ENCODE data around the gene DGKB.

Gene DGKB

GRCh38 chr7:14184292-14184864, 718.2 kb downstream of the DGKB start:
- DNase-seq, result no peak

- no peak for DNase-seq
These were observed 722.8 kb downstream of the DGKB start for GRCh38 chr7:14179781-14180180.

GRCh38 chr7:14177876-14178275, 724.7 kb downstream of the DGKB start:
- DNase-seq, result no peak

- DNase-seq, result no peak
These were observed 731.7 kb downstream of the DGKB start for GRCh38 chr7:14170872-14171271.

- DNase-seq, result no peak
These were observed 744.4 kb downstream of the DGKB start for GRCh38 chr7:14158111-14158510.

GRCh38 chr7:14156436-14156835, 746.1 kb downstream of the DGKB start:
- DNase-seq, result no peak

- DNase-seq, result no peak
These were observed 753.6 kb downstream of the DGKB start for GRCh38 chr7:14148974-14149373.

GRCh38 chr7:14147532-14147931, 755.0 kb downstream of the DGKB start:
- no peak for DNase-seq

GRCh38 chr7:14144538-14144937, 758.0 kb downstream of the DGKB start:
- DNase-seq, result no peak

GRCh38 chr7:14144109-14144508, 758.4 kb downstream of the DGKB start:
- no peak for DNase-seq

- no peak for DNase-seq
These were observed 764.9 kb downstream of the DGKB start for GRCh38 chr7:14137676-14138075.

GRCh38 chr7:14133752-14134151, 768.8 kb downstream of the DGKB start:
- no peak for DNase-seq

GRCh38 chr7:14125998-14126397, 776.6 kb downstream of the DGKB start:
- no peak for DNase-seq

GRCh38 chr7:14124716-14125115, 777.8 kb downstream of the DGKB start:
- DNase-seq, result no peak

GRCh38 chr7:14123923-14124322, 778.6 kb downstream of the DGKB start:
- no peak for DNase-seq

- DNase-seq, result no peak
These were observed 786.9 kb downstream of the DGKB start for GRCh38 chr7:14115701-14116100.

- DNase-seq, result no peak
These were observed 797.7 kb downstream of the DGKB start for GRCh38 chr7:14104861-14105260.

GRCh38 chr7:14096159-14096558, 806.4 kb downstream of the DGKB start:
- DNase-seq, result no peak

GRCh38 chr7:14095233-14095950, 807.2 kb downstream of the DGKB start:
- DNase-seq, result no peak

Data from inflammatory macrophage treated with lipopolysaccharide for 1 hour (primary cell).